ENCODE measurements around the gene PISD.

The PISD gene

GRCh38 chr22:31605851-31606585, 56.0 kb downstream of the PISD start:
- TF ChIP-seq CTCF (IDR thresholded peaks at IDR 0.05; ENCODE audit: insufficient read depth, low read depth, low read length, missing control alignments) = no peak
- no peak overlapping the region for H3K4me3 ChIP-seq (ENCODE audit: low read depth, low read length)
- DNase-seq (ENCODE audit: low read depth) = no peak

GRCh38 chr22:31604746-31605705, 57.0 kb downstream of the PISD start:
- DNase-seq (ENCODE audit: low read depth) = no peak
- TF ChIP-seq CTCF (IDR thresholded peaks at IDR 0.05; ENCODE audit: insufficient read depth, low read depth, low read length, missing control alignments) = no peak

GRCh38 chr22:31604137-31604705, 57.8 kb downstream of the PISD start:
- no peak overlapping the region for H3K4me3 ChIP-seq (ENCODE audit: low read depth, low read length)
- TF ChIP-seq CTCF (IDR thresholded peaks at IDR 0.05; ENCODE audit: insufficient read depth, low read depth, low read length, missing control alignments) = no peak
- no peak for DNase-seq (ENCODE audit: low read depth)

More at GRCh38 chr22:31604746-31605705, 57.0 kb downstream of the PISD start:
- H3K4me3 ChIP-seq (ENCODE audit: low read depth, low read length) = no peak overlapping the region

GRCh38 chr22:31603574-31603973, 58.4 kb downstream of the PISD start:
- no peak for DNase-seq (ENCODE audit: low read depth)
- no peak for TF ChIP-seq CTCF (IDR thresholded peaks at IDR 0.05; ENCODE audit: insufficient read depth, low read depth, low read length, missing control alignments)

GRCh38 chr22:31603081-31603525, 58.9 kb downstream of the PISD start:
- DNase-seq (ENCODE audit: low read depth) = no peak
- no peak for TF ChIP-seq CTCF (IDR thresholded peaks at IDR 0.05; ENCODE audit: insufficient read depth, low read depth, low read length, missing control alignments)
- H3K4me3 ChIP-seq (ENCODE audit: low read depth, low read length) = no peak overlapping the region

More at GRCh38 chr22:31603574-31603973, 58.4 kb downstream of the PISD start:
- H3K4me3 ChIP-seq (ENCODE audit: low read depth, low read length) = no peak overlapping the region

GRCh38 chr22:31602259-31602952, 59.6 kb downstream of the PISD start:
- no peak for TF ChIP-seq CTCF (IDR thresholded peaks at IDR 0.05; ENCODE audit: insufficient read depth, low read depth, low read length, missing control alignments)
- no peak for DNase-seq (ENCODE audit: low read depth)
- H3K4me3 ChIP-seq (ENCODE audit: low read depth, low read length) = no peak overlapping the region
